GM12878 (cell line): ENCODE data around the gene HSPBAP1. TPM values are rescaled to one million over a fixed set of nuclear protein-coding genes. Genes with fewer than 3 reads are reported as not detected.

Experiments used
- BMI1 ChIP-seq: fragments of 450-650 bp; IDR thresholded peaks from 2 replicates; pipeline ENCODE4 v1.6.1; 2016; ENCODE audit warnings: mild to moderate bottlenecking, moderate library complexity, borderline replicate concordance
- EGR1 ChIP-seq, 2 experiments: IDR thresholded peaks; 1 replicate in 1 of 2; 2 replicates in 1 of 2; pipeline ENCODE4 v1.6.1; 2011 to 2012; ENCODE audit warnings: low read depth in 2 of 2, low read length in 2 of 2, borderline replicate concordance in 1 of 2, mild to moderate bottlenecking in 1 of 2, moderate library complexity in 1 of 2
- EP300 ChIP-seq, 2 experiments: fragments of 150-350 bp in 1 of 2; IDR thresholded peaks; 2 replicates each; pipeline ENCODE4 v1.6.1; 2011 to 2012; ENCODE audit warnings: low read depth in 2 of 2, low read length in 2 of 2, borderline replicate concordance in 1 of 2, improper control_type of control experiment in 1 of 2, inconsistent platforms in 1 of 2; ENCODE audit not compliant: control insufficient read depth in 1 of 2
- ESRRA ChIP-seq: IDR thresholded peaks from 2 replicates; pipeline ENCODE4 v1.6.1; 2012; ENCODE audit warnings: mild to moderate bottlenecking, low read length, improper control_type of control experiment
- MTA2 ChIP-seq: fragments of 450-650 bp; IDR thresholded peaks from 2 replicates; pipeline ENCODE4 v1.6.1; 2016; ENCODE audit warnings: low read depth, mild to moderate bottlenecking, moderate library complexity
- ZNF207 ChIP-seq: fragments of 450-650 bp; IDR thresholded peaks from 2 replicates; pipeline ENCODE4 v1.6.1; 2014; ENCODE audit warnings: antibody characterized with exemption, mild to moderate bottlenecking, borderline replicate concordance
- polyA plus RNA-seq, 11 experiments: library from polyadenylated mRNA; depleted of rRNA in 4 of 11; unstranded in 6 of 11; stranded (reverse) in 5 of 11; fragments of >200 nt; fragmentation: Nextera tagmentation in 4 of 11; fragmentation: Illumina TruSeq in 1 of 11; extraction: Ambion mirVana in 4 of 11; extraction: Trizol in 1 of 11; gene quantifications; 1 replicate in 1 of 11; 2 replicates in 10 of 11; pipeline versions ENCODE4 v1.2.1 to v1.2.3, GENCODE V29; 2011 to 2016; ENCODE audit warnings: inconsistent platforms in 2 of 11, missing spikeins in 2 of 11, low read depth in 1 of 11
- total RNA-seq, 4 experiments: library from RNA; depleted of rRNA in 3 of 4; stranded (reverse); fragments of >200 nt in 3 of 4; fragmentation: Illumina TruSeq in 1 of 4; extraction: Trizol in 1 of 4; gene quantifications; 2 replicates each; pipeline versions ENCODE4 v1.2.1 to v1.2.3, GENCODE V29; 2013 to 2021
- TF ChIP-seq, protein P1 (sequence below): fragments of 450-650 bp; formaldehyde crosslinking; IDR thresholded peaks from 2 replicates; pipeline ENCODE4 v1.4.0; 2022; ENCODE audit warnings: mild to moderate bottlenecking, moderate library complexity
- TF ChIP-seq, protein P2 (sequence below): IDR thresholded peaks from 2 replicates; pipeline ENCODE4 v1.6.1; 2012; ENCODE audit warnings: low read depth, low read length, improper control_type of control experiment

HSPBAP1 gene
- total and polyA plus RNA-seq, 10 of the 15 experiments (the other 5 are each of a cell fraction or from before 2014, with no cell fraction given), result 3.2 to 10.3 (median 7.9) TPM

DNA sequence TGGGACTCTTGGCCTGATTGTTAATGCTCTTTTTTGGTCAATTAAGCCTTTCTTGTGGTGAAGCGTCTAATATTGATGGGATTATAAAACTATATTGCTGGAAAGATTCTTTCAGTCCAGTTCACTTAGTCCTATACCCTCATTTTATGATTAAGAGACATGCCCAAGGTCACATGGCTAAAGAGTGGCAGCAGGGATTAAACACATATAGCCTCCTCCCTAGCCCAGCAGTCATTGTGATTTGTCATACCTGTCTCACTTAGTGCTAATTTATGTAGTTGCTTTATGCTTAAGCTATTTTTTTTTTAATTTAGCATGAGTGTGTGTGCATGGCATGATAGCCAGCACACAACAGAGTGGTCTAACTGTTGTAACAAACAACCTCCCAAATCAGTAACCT, 103.5 kb downstream of the HSPBAP1 start (continued):
- TF ChIP-seq, protein P1, sequence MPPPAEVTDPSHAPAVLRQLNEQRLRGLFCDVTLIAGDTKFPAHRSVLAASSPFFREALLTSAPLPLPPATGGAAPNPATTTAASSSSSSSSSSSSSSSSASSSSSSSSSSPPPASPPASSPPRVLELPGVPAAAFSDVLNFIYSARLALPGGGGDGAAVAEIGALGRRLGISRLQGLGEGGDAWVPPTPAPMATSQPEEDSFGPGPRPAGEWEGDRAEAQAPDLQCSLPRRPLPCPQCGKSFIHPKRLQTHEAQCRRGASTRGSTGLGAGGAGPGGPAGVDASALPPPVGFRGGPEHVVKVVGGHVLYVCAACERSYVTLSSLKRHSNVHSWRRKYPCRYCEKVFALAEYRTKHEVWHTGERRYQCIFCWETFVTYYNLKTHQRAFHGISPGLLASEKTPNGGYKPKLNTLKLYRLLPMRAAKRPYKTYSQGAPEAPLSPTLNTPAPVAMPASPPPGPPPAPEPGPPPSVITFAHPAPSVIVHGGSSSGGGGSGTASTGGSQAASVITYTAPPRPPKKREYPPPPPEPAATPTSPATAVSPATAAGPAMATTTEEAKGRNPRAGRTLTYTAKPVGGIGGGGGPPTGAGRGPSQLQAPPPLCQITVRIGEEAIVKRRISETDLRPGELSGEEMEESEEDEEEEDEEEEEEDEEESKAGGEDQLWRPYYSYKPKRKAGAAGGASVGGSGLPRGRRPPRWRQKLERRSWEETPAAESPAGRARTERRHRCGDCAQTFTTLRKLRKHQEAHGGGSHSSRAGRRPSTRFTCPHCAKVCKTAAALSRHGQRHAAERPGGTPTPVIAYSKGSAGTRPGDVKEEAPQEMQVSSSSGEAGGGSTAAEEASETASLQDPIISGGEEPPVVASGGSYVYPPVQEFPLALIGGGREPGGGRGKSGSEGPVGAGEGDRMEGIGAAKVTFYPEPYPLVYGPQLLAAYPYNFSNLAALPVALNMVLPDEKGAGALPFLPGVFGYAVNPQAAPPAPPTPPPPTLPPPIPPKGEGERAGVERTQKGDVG (CRISPR knock-in tag), result no peak
- TF ChIP-seq, protein P2, sequence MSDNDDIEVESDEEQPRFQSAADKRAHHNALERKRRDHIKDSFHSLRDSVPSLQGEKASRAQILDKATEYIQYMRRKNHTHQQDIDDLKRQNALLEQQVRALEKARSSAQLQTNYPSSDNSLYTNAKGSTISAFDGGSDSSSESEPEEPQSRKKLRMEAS, result no peak
- TF ChIP-seq EGR1 (IDR thresholded peaks at IDR 0.05; ENCODE audit: borderline replicate concordance in 1 of 2, low read depth in 2 of 2, low read length in 2 of 2), result no peak
- no peak for TF ChIP-seq MTA2
- no peak for TF ChIP-seq ESRRA
- TF ChIP-seq BMI1, result no peak
- TF ChIP-seq EP300 (IDR thresholded peaks at IDR 0.05; ENCODE audit: borderline replicate concordance in 1 of 2, control insufficient read depth in 1 of 2, low read depth in 2 of 2, low read length in 2 of 2), result no peak
- TF ChIP-seq ZNF207, result no peak

Other genes starting within 250 kb of the HSPBAP1 start
- 41.3 and 54.2 TPM in 2 replicates for gene PARP9, start 229.5 kb downstream of the HSPBAP1 start, total RNA-seq (2014; rRNA removed)
- 58.9 and 61.8 TPM in 2 replicates for gene PARP9, start 229.5 kb downstream of the HSPBAP1 start, total RNA-seq (2014; rRNA removed; fragmentation: Illumina TruSeq; extraction: Trizol)
- 46.2 and 49.6 TPM in 2 replicates for gene PARP9, start 229.5 kb downstream of the HSPBAP1 start, total RNA-seq (2021)
- 122 and 154 TPM in 2 replicates for gene PARP9, start 229.5 kb downstream of the HSPBAP1 start, polyA plus RNA-seq (2011; rRNA removed)
- 69.4 and 91.3 TPM in 2 replicates for gene PARP9, start 229.5 kb downstream of the HSPBAP1 start, polyA plus RNA-seq (2014; fragmentation: Illumina TruSeq; extraction: Trizol)
- 10 to 100 TPM; 34.0 to 40.4 TPM for gene PARP9, start 229.5 kb downstream of the HSPBAP1 start, polyA plus RNA-seq (2014; fragmentation: Nextera tagmentation; extraction: Ambion mirVana)
- gene PARP9, start 229.5 kb downstream of the HSPBAP1 start, polyA plus RNA-seq (2014; rRNA removed), result 44.8 and 56.6 TPM in 2 replicates
- 10 to 100 TPM; 40.7 to 46.0 TPM for gene PARP9, start 229.5 kb downstream of the HSPBAP1 start, polyA plus RNA-seq (2016; fragmentation: Nextera tagmentation; extraction: Ambion mirVana)
- 28.6 and 34.6 TPM in 2 replicates for gene DTX3L, start 229.5 kb downstream of the HSPBAP1 start, total RNA-seq (2014; rRNA removed)
- 40.1 and 42.9 TPM in 2 replicates for gene DTX3L, start 229.5 kb downstream of the HSPBAP1 start, total RNA-seq (2014; rRNA removed; fragmentation: Illumina TruSeq; extraction: Trizol)
- 41.4 and 46.3 TPM in 2 replicates for gene DTX3L, start 229.5 kb downstream of the HSPBAP1 start, total RNA-seq (2021)
- 15.6 and 17.0 TPM in 2 replicates for gene DTX3L, start 229.5 kb downstream of the HSPBAP1 start, polyA plus RNA-seq (2011; rRNA removed)
- 37.9 and 45.4 TPM in 2 replicates for gene DTX3L, start 229.5 kb downstream of the HSPBAP1 start, polyA plus RNA-seq (2014; fragmentation: Illumina TruSeq; extraction: Trizol)
- 10 to 100 TPM in 1 of 2 experiments, 1 to 10 TPM in 1; 9.9 to 14.6 TPM for gene DTX3L, start 229.5 kb downstream of the HSPBAP1 start, polyA plus RNA-seq (2014; fragmentation: Nextera tagmentation; extraction: Ambion mirVana)
- 19.5 and 21.8 TPM in 2 replicates for gene DTX3L, start 229.5 kb downstream of the HSPBAP1 start, polyA plus RNA-seq (2014; rRNA removed)
- 10 to 100 TPM; 20.0 to 21.5 TPM for gene DTX3L, start 229.5 kb downstream of the HSPBAP1 start, polyA plus RNA-seq (2016; fragmentation: Nextera tagmentation; extraction: Ambion mirVana)
- gene PARP15, start 216.2 kb downstream of the HSPBAP1 start, total RNA-seq (2014; rRNA removed), result 38.9 and 45.0 TPM in 2 replicates
- 37.2 and 41.8 TPM in 2 replicates for gene PARP15, start 216.2 kb downstream of the HSPBAP1 start, total RNA-seq (2014; rRNA removed; fragmentation: Illumina TruSeq; extraction: Trizol)
- 33.2 and 35.3 TPM in 2 replicates for gene PARP15, start 216.2 kb downstream of the HSPBAP1 start, total RNA-seq (2021)
- gene PARP15, start 216.2 kb downstream of the HSPBAP1 start, polyA plus RNA-seq (2011; rRNA removed), result 234 and 299 TPM in 2 replicates
- 68.7 and 104 TPM in 2 replicates for gene PARP15, start 216.2 kb downstream of the HSPBAP1 start, polyA plus RNA-seq (2014; fragmentation: Illumina TruSeq; extraction: Trizol)
- 1 to 10 TPM; 9.0 to 9.7 TPM for gene PARP15, start 216.2 kb downstream of the HSPBAP1 start, polyA plus RNA-seq (2014; fragmentation: Nextera tagmentation; extraction: Ambion mirVana)
- 67.1 and 74.7 TPM in 2 replicates for gene PARP15, start 216.2 kb downstream of the HSPBAP1 start, polyA plus RNA-seq (2014; rRNA removed)
- 10 to 100 TPM; 17.7 to 21.1 TPM for gene PARP15, start 216.2 kb downstream of the HSPBAP1 start, polyA plus RNA-seq (2016; fragmentation: Nextera tagmentation; extraction: Ambion mirVana)
- 111 and 132 TPM in 2 replicates for gene PARP14, start 113.0 kb downstream of the HSPBAP1 start, total RNA-seq (2014; rRNA removed)
- gene PARP14, start 113.0 kb downstream of the HSPBAP1 start, total RNA-seq (2014; rRNA removed; fragmentation: Illumina TruSeq; extraction: Trizol), result 140 and 143 TPM in 2 replicates
- 87.0 and 95.5 TPM in 2 replicates for gene PARP14, start 113.0 kb downstream of the HSPBAP1 start, total RNA-seq (2021)
- 189 and 253 TPM in 2 replicates for gene PARP14, start 113.0 kb downstream of the HSPBAP1 start, polyA plus RNA-seq (2011; rRNA removed)
- gene PARP14, start 113.0 kb downstream of the HSPBAP1 start, polyA plus RNA-seq (2014; fragmentation: Illumina TruSeq; extraction: Trizol), result 92.0 and 115 TPM in 2 replicates
- gene PARP14, start 113.0 kb downstream of the HSPBAP1 start, polyA plus RNA-seq (2014; fragmentation: Nextera tagmentation; extraction: Ambion mirVana), result 10 to 100 TPM; 21.6 to 57.0 TPM
- gene PARP14, start 113.0 kb downstream of the HSPBAP1 start, polyA plus RNA-seq (2014; rRNA removed), result 76.3 and 93.3 TPM in 2 replicates
- 10 to 100 TPM; 39.8 to 44.3 TPM for gene PARP14, start 113.0 kb downstream of the HSPBAP1 start, polyA plus RNA-seq (2016; fragmentation: Nextera tagmentation; extraction: Ambion mirVana)
- gene SLC49A4, start 1.2 kb upstream of the HSPBAP1 start, total RNA-seq (2014; rRNA removed), result 1.1 and 1.4 TPM in 2 replicates
- 1.0 and 1.1 TPM in 2 replicates for gene SLC49A4, start 1.2 kb upstream of the HSPBAP1 start, total RNA-seq (2014; rRNA removed; fragmentation: Illumina TruSeq; extraction: Trizol)
- 1.3 and 2.1 TPM in 2 replicates for gene SLC49A4, start 1.2 kb upstream of the HSPBAP1 start, total RNA-seq (2021)
- 0.69 and 1.4 TPM in 2 replicates for gene SLC49A4, start 1.2 kb upstream of the HSPBAP1 start, polyA plus RNA-seq (2011; rRNA removed)
- 1.4 and 1.8 TPM in 2 replicates for gene SLC49A4, start 1.2 kb upstream of the HSPBAP1 start, polyA plus RNA-seq (2014; fragmentation: Illumina TruSeq; extraction: Trizol)
- under 1 TPM; 0.48 to 0.58 TPM for gene SLC49A4, start 1.2 kb upstream of the HSPBAP1 start, polyA plus RNA-seq (2014; fragmentation: Nextera tagmentation; extraction: Ambion mirVana)
- 1.0 and 2.2 TPM in 2 replicates for gene SLC49A4, start 1.2 kb upstream of the HSPBAP1 start, polyA plus RNA-seq (2014; rRNA removed)
- 1 to 10 TPM; 1.4 to 1.6 TPM for gene SLC49A4, start 1.2 kb upstream of the HSPBAP1 start, polyA plus RNA-seq (2016; fragmentation: Nextera tagmentation; extraction: Ambion mirVana)
- not detected in 2 replicates for gene SEMA5B, start 233.9 kb upstream of the HSPBAP1 start, total RNA-seq (2014; rRNA removed)
- not detected in 2 replicates for gene SEMA5B, start 233.9 kb upstream of the HSPBAP1 start, total RNA-seq (2014; rRNA removed; fragmentation: Illumina TruSeq; extraction: Trizol)
- gene SEMA5B, start 233.9 kb upstream of the HSPBAP1 start, total RNA-seq (2021), result not detected in 2 replicates
- 0.05 TPM in 1 of 2 replicates, not detected in the other for gene SEMA5B, start 233.9 kb upstream of the HSPBAP1 start, polyA plus RNA-seq (2011; rRNA removed)
- gene SEMA5B, start 233.9 kb upstream of the HSPBAP1 start, polyA plus RNA-seq (2014; fragmentation: Illumina TruSeq; extraction: Trizol), result not detected in 2 replicates
- gene SEMA5B, start 233.9 kb upstream of the HSPBAP1 start, polyA plus RNA-seq (2014; fragmentation: Nextera tagmentation; extraction: Ambion mirVana), result not detected
- gene SEMA5B, start 233.9 kb upstream of the HSPBAP1 start, polyA plus RNA-seq (2014; rRNA removed), result not detected in 2 replicates
- not detected for gene SEMA5B, start 233.9 kb upstream of the HSPBAP1 start, polyA plus RNA-seq (2016; fragmentation: Nextera tagmentation; extraction: Ambion mirVana)